NCI-H69 (cell line): ENCODE measurements around the gene PIKFYVE.
"Not testable (repeated sequence)": the region's sequence is repeated elsewhere in the genome, so short reads cannot be mapped to it uniquely, and the experiment has no call there.

Experiments used
- DNase-seq: peaks from one replicate; lab custom pipeline; 2025; lab: John Stamatoyannopoulos, UW

Gene PIKFYVE

DNA sequence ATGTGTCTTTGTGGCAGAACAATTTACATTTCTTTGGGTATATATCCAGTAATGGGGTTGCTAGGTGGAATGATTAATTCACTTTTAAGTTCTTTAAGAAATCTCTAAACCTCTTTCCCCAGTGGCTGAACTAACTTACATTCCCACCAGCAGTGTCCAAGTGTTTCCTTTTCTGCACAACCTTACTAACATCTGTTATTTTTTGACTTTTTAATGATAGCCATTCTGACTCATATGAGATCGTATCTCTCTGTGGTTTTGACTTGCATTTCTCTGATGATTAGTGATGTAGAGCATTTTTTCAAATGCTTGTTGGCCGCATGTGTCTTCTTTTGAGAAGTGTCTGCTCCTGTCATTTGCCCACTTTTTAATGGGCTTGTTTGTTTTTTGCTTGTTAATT is 97.4 kb downstream of the PIKFYVE start:
- DNase-seq, result no peak

- no peak for DNase-seq
Observed at GRCh38 chr2:208366215-208367127, 100.4 kb downstream of the PIKFYVE start.

- no peak for DNase-seq
Observed at GRCh38 chr2:208369091-208369490, 103.0 kb downstream of the PIKFYVE start.

DNA sequence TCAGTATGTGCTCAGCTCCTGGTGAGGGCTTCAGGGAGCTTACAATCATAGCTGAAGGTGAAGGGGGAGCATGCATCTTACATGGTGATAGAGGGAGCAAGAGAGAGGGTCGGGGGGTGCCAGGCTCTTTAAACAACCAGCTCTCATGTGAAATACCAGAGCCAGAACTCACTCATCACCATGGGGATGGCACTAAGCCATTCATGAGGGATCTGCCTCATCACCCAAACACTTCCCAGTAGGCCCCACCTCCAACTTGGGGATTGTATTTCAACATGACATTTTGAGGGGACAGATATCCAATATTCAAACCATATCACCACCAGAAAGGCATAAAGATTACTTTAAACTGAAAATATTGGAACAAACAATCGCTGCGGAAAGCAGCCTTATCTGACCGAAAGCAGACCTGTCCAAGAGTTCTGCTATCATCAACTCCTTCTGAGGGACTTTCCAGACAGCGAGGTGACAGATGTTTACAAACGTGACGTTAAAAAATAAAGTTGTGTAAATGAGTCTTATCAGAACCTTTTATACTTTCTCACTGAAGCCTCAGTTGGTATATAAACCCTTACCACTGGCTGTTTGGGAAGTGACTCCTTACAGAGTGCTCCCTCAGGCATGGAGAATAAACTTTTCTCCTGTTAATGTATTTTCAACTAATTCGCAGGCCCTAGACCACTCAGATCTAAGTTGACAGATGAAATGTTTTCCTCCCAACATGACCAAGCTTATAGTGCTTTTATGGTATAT is 105.0 kb downstream of the PIKFYVE start:
- no peak for DNase-seq

DNA sequence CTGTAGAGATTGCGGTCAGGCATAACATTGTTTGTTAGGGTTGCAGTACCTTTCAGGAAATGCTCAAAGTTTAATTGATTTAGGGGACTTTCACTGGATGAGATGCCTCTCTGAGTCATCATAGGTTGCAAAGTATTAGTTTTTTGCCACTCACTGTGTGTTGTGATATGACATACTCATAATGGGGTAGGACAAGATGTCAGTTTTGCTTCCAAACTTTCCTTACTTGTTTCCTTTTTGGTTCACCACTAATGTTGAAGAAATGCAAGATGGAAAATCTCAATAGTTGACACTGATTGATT is 105.5 kb downstream of the PIKFYVE start:
- DNase-seq, result no peak

GRCh38 chr2:208373460-208374089 is 107.5 kb downstream of the PIKFYVE start:
- DNase-seq, result peak; percentile 63

DNA sequence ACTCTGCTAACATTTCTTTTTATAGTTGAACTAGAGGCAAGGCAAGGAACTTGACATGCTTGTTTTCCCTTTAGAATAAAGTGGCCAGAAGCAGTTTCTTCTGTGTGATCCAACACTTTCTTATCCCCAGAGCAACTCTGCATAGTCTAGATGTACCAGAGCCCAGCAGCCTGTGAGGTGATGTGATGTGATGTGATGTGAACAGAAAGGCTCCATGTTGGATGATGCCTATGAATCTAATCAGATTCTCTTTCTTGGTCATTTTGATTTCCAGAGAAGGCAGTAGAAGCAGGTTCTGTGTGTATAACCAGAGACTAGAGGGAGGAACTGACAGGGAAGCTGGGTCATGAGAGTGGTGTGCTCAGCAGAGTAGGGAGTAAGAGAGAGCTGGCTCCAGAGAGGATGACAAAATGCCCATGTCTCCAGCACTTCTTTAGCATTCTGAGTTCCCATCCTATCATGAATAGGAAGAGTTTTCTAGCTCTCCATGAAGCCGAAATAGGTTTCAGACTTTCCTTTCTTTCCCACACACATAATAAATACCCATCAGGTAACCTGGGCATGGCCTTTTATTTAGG is 109.5 kb downstream of the PIKFYVE start:
- DNase-seq, result no peak

DNA sequence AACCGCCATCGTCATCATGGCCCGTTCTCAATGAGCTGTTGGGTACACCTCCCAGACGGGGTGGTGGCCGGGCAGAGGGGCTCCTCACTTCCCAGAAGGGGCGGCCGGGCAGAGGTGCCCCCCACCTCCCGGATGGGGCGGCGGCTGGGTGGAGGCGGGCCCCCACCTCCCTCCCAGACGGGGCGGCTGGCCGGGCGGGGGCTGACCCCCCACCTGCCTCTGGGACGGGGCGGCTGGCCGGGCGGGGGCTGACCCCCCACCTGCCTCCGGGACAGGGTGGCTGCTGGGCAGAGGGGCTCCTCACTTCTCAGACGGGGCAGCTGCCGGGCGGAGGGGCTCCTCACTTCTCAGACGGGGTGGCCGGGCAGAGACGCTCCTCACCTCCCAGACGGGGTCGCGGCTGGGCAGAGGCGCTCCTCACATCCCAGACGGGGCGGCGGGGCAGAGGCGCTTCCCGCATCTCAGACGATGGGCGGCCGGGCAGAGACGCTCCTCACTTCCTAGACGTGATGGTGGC is 111.3 kb downstream of the PIKFYVE start:
- DNase-seq, result not testable (repeated sequence)

DNA sequence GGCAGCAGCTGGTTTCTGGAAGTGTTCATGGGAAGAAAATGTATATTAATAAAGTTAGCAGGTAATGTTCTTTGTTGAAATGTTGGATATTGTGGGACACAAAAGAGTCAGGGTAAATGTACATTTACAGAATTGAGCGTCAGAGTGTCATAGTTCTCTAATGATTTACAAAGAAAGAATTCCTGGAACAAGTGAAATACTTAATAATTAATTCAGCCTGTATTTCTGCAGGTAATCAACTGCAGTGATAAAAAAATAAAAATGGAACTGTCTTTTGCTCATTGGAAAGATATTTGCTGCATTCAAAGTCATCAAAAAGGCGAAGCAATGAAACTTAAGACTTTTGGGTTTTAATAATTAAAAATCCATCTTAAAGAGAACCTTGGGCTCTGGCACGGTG is 113.1 kb downstream of the PIKFYVE start:
- no peak for DNase-seq

GRCh38 chr2:208384637-208385036 is 118.6 kb downstream of the PIKFYVE start:
- no peak for DNase-seq

DNA sequence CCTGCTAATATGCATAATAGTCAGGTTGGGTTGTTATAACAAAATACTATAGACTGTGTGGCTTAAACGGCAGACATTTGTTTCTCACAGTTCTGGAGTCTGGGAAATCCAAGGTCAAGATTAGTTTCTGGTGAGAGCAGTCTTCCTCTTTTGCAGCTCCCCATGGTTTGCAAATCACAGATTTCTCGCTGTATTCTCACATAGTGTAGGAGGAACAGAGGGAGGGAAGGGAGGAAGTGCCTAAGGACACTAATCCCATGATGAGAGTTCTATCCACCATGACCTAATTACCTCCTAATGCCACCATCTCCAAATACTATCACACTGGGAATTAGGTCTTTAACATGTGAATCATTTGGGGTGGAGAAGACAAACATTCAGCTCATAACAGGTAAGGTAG is 120.5 kb downstream of the PIKFYVE start:
- DNase-seq, result no peak

DNA sequence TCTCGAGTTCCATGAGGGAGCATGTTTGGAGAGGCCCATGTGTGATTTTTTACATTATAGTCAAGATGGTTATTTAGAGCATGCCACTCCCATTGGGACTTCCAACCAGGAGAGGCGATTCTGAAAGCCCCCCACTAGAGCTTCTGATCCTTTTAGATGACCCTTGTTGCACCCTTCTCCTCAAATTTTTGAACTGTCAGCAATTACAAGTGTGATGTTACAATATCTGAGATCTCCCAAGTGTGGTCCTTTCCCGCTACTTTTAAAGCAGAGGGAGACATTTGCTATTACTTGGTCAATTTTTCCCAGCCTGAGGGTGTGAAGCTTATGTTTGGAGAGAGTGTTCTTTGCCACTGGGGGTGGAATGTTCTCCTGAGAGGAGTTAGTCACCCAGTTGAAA is 123.9 kb downstream of the PIKFYVE start:
- no peak for DNase-seq

GRCh38 chr2:208392300-208392699 is 126.2 kb downstream of the PIKFYVE start:
- no peak for DNase-seq

GRCh38 chr2:208396796-208397195 is 130.7 kb downstream of the PIKFYVE start:
- not testable (repeated sequence) for DNase-seq

DNA sequence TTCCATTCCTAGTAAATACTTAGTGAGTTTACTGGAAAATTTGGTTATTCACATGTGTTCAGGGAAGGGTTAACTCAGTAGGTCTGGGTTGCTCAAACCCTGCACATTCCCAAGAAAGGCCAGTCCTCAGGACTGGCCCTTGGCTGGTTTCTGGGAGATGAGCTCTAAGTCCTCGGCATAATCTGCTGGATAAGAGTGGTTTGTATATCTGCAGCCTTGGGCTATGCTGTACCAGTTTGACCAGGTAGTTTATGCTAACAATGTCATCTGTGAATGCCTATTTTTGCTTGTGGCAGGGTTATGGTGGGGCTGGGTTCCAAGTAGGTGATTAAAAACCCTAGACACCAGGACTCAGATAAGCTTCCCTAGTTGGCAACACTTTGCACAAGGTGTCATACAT is 133.1 kb downstream of the PIKFYVE start:
- no peak for DNase-seq

- DNase-seq, result peak; percentile 73
Observed at GRCh38 chr2:208406474-208407451, 140.7 kb downstream of the PIKFYVE start, which contains the start of gene PTH2R. Gene PTH2R, plus strand, starts transcription at chr2:208406792. Its CDS starts 252 bp downstream, at chr2:208407044.

DNA sequence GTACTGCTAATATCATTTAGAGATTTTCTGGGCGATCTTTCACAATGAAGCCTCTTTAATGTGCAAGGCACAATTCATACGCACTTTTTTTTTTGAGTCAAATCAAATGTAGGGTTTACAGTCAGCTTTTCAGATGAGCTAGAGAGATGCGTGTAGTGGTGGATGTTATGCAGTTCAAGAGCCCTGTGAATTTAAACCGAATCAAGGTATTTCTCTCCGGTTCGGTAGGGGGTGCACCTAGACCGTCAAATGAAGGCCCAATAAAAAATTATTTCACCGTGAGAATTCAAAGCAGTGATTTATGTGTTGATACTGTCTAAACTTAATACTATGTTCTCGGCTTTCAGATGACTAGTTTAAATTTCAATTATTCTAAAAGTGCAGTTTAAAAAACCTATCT is 141.6 kb downstream of the PIKFYVE start:
- peak; percentile 60 for DNase-seq
